SK-N-SH (cell line): Measurements from ENCODE around the gene KRT2. TPM values are rescaled to one million over a fixed set of nuclear protein-coding genes. Genes with fewer than 3 reads are reported as not detected.

ENCODE experiments used
- CTCF ChIA-PET: fragments of 300-600, 350-600 bp; formaldehyde crosslinking; extraction: SDS; loops from one replicate; lab custom pipeline; 2021; lab: Yijun Ruan, JAX
- POLR2A ChIA-PET: fragments of 350-600 bp; sonication (Branson Sonifier 250); formaldehyde crosslinking; extraction: SDS; loops from one replicate; lab custom pipeline; 2020; ENCODE audit warnings: antibody characterized with exemption, inconsistent platforms; lab: Yijun Ruan, JAX
- DNase-seq: peaks from one replicate; pipeline ENCODE4 v3.0.0; 2012
- H2AFZ ChIP-seq: fragments of 200-600 bp; sonication (generic); 2 replicates; pipeline ENCODE4 v1.8.1; 2016; ENCODE audit warnings: antibody characterized with exemption, mild to moderate bottlenecking, low read depth
- H3F3A ChIP-seq: fragments of 200-600 bp; sonication (generic); replicated peaks from 2 replicates; pipeline ENCODE3; 2016; ENCODE audit warnings: antibody characterized with exemption, mild to moderate bottlenecking; ENCODE audit not compliant: insufficient read depth
- H3K27ac ChIP-seq, 2 experiments: fragments of 200-500 bp in 1 of 2; fragments of 200-600 bp in 1 of 2; sonication (Bioruptor generic) in 1 of 2; sonication (generic), shearing (Covaris generic) in 1 of 2; 2 replicates each; pipeline versions ENCODE4 v1.5.1 to v1.6.1; 2014 to 2016; ENCODE audit warnings: low read depth in 2 of 2, inconsistent platforms in 1 of 2, low read length in 1 of 2, mild to moderate bottlenecking in 1 of 2, mixed read lengths in 1 of 2
- H3K27me3 ChIP-seq: fragments of 200-600 bp; sonication (generic), shearing (Covaris generic); 2 replicates; pipeline ENCODE4 v1.6.1; 2016; ENCODE audit warnings: mixed run types; ENCODE audit not compliant: insufficient read depth
- H3K36me3 ChIP-seq, 2 experiments: fragments of 200-500 bp in 1 of 2; fragments of 200-600 bp in 1 of 2; sonication (Bioruptor generic) in 1 of 2; sonication (generic) in 1 of 2; replicated peaks in 1 of 2; 2 replicates each; pipeline versions ENCODE3 to v1.5.1; 2014 to 2016; ENCODE audit warnings: low read length in 1 of 2, mild to moderate bottlenecking in 1 of 2; ENCODE audit not compliant: insufficient read depth in 2 of 2, control insufficient read depth in 1 of 2
- H3K4me1 ChIP-seq, 2 experiments: fragments of 200-500 bp in 1 of 2; fragments of 200-600 bp in 1 of 2; sonication (Bioruptor generic) in 1 of 2; sonication (generic), shearing (Covaris generic) in 1 of 2; 2 replicates each; pipeline versions ENCODE4 v1.5.1 to v1.6.1; 2014 to 2016; ENCODE audit warnings: low read depth in 1 of 2, low read length in 1 of 2, mixed run types in 1 of 2; ENCODE audit not compliant: insufficient read depth in 2 of 2, control insufficient read depth in 1 of 2
- H3K4me2 ChIP-seq: fragments of 200-600 bp; sonication (generic), shearing (Covaris generic); 2 replicates; pipeline ENCODE4 v1.6.1; 2017; ENCODE audit warnings: mixed run types
- H3K4me3 ChIP-seq, 2 experiments: fragments of 200-500 bp in 1 of 2; fragments of 200-600 bp in 1 of 2; sonication (Bioruptor generic) in 1 of 2; sonication (generic), shearing (Covaris generic) in 1 of 2; 2 replicates each; pipeline versions ENCODE4 v1.5.1 to v1.8.1; 2014 to 2016; ENCODE audit warnings: low read depth in 2 of 2, inconsistent platforms in 1 of 2, low read length in 1 of 2, mild to moderate bottlenecking in 1 of 2, mixed read lengths in 1 of 2, moderate library complexity in 1 of 2
- H3K79me2 ChIP-seq: fragments of 200-600 bp; sonication (generic); 2 replicates; pipeline ENCODE4 v1.8.1; 2017; ENCODE audit warnings: mild to moderate bottlenecking; ENCODE audit not compliant: insufficient read depth
- H3K9ac ChIP-seq: fragments of 200-600 bp; sonication (generic); 2 replicates; pipeline ENCODE4 v1.6.1; 2017; ENCODE audit warnings: mixed run types
- H3K9me2 ChIP-seq: fragments of 200-600 bp; sonication (generic); 2 replicates; pipeline ENCODE4 v1.6.1; 2017; ENCODE audit warnings: mixed run types
- H3K9me3 ChIP-seq: fragments of 200-600 bp; sonication (generic); 2 replicates; pipeline ENCODE4 v1.6.1; 2017; ENCODE audit warnings: mixed run types, mild to moderate bottlenecking, moderate library complexity
- H4K20me1 ChIP-seq: fragments of 200-600 bp; sonication (generic); 2 replicates; pipeline ENCODE4 v1.6.1; 2017; ENCODE audit warnings: mild to moderate bottlenecking, mixed run types; ENCODE audit not compliant: insufficient read depth
- EP300 ChIP-seq, 2 experiments: IDR thresholded peaks; 2 replicates each; pipeline versions ENCODE4 v1.4.0 to v1.6.1; 2012; ENCODE audit warnings: borderline replicate concordance in 1 of 2, low read depth in 1 of 2, low read length in 1 of 2
- EZH2phosphoT487 ChIP-seq: fragments of 200-600 bp; sonication (generic); IDR thresholded peaks from 2 replicates; pipeline ENCODE4 v1.6.1; 2017; ENCODE audit warnings: low read depth, mixed run types, mild to moderate bottlenecking, antibody characterized with exemption, moderate library complexity, borderline replicate concordance
- FOSL2 ChIP-seq: IDR thresholded peaks from 2 replicates; pipeline ENCODE4 v1.4.0; 2012; ENCODE audit warnings: low read depth, mild to moderate bottlenecking, moderate library complexity, borderline replicate concordance
- FOXJ3 ChIP-seq: sonication (generic); formaldehyde crosslinking; IDR thresholded peaks from 2 replicates; pipeline ENCODE4 v1.5.1; 2020; ENCODE audit warnings: mild to moderate bottlenecking, missing genetic modification reagents
- FOXM1 ChIP-seq: IDR thresholded peaks from 2 replicates; pipeline ENCODE4 v1.4.0; 2012; ENCODE audit warnings: low read depth, mild to moderate bottlenecking
- GATA2 ChIP-seq: sonication (generic); formaldehyde crosslinking; IDR thresholded peaks from 2 replicates; pipeline ENCODE4 v1.5.0; 2020; ENCODE audit warnings: mild to moderate bottlenecking, missing genetic modification reagents
- IRF3 ChIP-seq: fragments of 150-350 bp; IDR thresholded peaks from 2 replicates; pipeline ENCODE4 v1.6.1; 2016; ENCODE audit warnings: mild to moderate bottlenecking, low read depth, low read length
- MEF2A ChIP-seq: IDR thresholded peaks from 2 replicates; pipeline ENCODE4 v1.4.0; 2012; ENCODE audit warnings: low read depth, borderline replicate concordance
- MXI1 ChIP-seq: IDR thresholded peaks from 2 replicates; pipeline ENCODE4 v1.6.1; 2012; ENCODE audit warnings: mild to moderate bottlenecking, low read depth, low read length, improper control_type of control experiment
- NFIC ChIP-seq: IDR thresholded peaks from 2 replicates; pipeline ENCODE4 v1.4.0; 2012; ENCODE audit warnings: borderline replicate concordance
- NRF1 ChIP-seq: IDR thresholded peaks from 2 replicates; pipeline ENCODE4 v1.6.1; 2012; ENCODE audit warnings: low read depth, mild to moderate bottlenecking, low read length
- POLR2AphosphoS5 ChIP-seq: IDR thresholded peaks from 2 replicates; pipeline ENCODE4 v1.6.1; 2012; ENCODE audit warnings: low read depth, low read length
- RAD21 ChIP-seq: IDR thresholded peaks from 2 replicates; pipeline ENCODE4 v1.6.1; 2012; ENCODE audit warnings: mild to moderate bottlenecking, low read length
- RCOR1 ChIP-seq: fragments of 150-350 bp; IDR thresholded peaks from 2 replicates; pipeline ENCODE4 v1.6.1; 2017; ENCODE audit warnings: antibody characterized with exemption, low read length
- RFX5 ChIP-seq: IDR thresholded peaks from 2 replicates; pipeline ENCODE4 v1.6.1; 2012; ENCODE audit warnings: mild to moderate bottlenecking, improper control_type of control experiment, low read length
- RXRA ChIP-seq: IDR thresholded peaks from 2 replicates; pipeline ENCODE4 v1.4.0; 2012; ENCODE audit warnings: low read depth, mild to moderate bottlenecking, borderline replicate concordance
- SIN3A ChIP-seq: IDR thresholded peaks from 2 replicates; pipeline ENCODE4 v1.6.1; 2012; ENCODE audit warnings: low read depth, mild to moderate bottlenecking, low read length, moderate library complexity, borderline replicate concordance
- TAF1 ChIP-seq: IDR thresholded peaks from 2 replicates; pipeline ENCODE4 v1.6.1; 2012; ENCODE audit warnings: low read depth, mild to moderate bottlenecking, low read length, moderate library complexity, borderline replicate concordance
- USF1 ChIP-seq: IDR thresholded peaks from 2 replicates; pipeline ENCODE4 v1.4.0; 2012; ENCODE audit warnings: low read depth, borderline replicate concordance
- USF2 ChIP-seq: fragments of 150-350 bp; IDR thresholded peaks from 2 replicates; pipeline ENCODE4 v1.6.1; 2017; ENCODE audit warnings: antibody characterized with exemption, low read length, low read depth, borderline replicate concordance
- YY1 ChIP-seq: IDR thresholded peaks from 2 replicates; pipeline ENCODE4 v1.4.0; 2012; ENCODE audit warnings: low read depth, mild to moderate bottlenecking
- WGBS: methylation state at CpG from one replicate; pipeline ENCODE4 v1.1.6; 2017; ENCODE audit warnings: low lambda C conversion rate; 5-methylcytosine and 5-hydroxymethylcytosine counted together
- polyA plus RNA-seq, 3 experiments: library from polyadenylated mRNA; depleted of rRNA; stranded (reverse); fragments of >200 nt; gene quantifications; 2 replicates each; pipeline ENCODE4 v1.2.3, GENCODE V29; 2012
- TF ChIP-seq, protein P1 (sequence below): IDR thresholded peaks from 2 replicates; pipeline ENCODE4 v1.6.1; 2012; ENCODE audit warnings: mild to moderate bottlenecking, low read depth, low read length, moderate library complexity

KRT2 gene
- polyA plus RNA-seq, 1 of the 3 experiments (the other 2 are of a cell fraction): not detected

GRCh38 chr12:52650520-52651081 is 1.4 kb downstream of the KRT2 start:
- POLR2A ChIA-PET: no interaction called here
- Histone ChIP-seq H3K9me2 (no peaks in the 10 kb centered on the region), H3K4me3 (no peak overlapping the region), H3K9me3 (no peaks in the 10 kb centered on the region), H3K27me3 (peaks cover 33% of the 10 kb centered on the region), H3K9ac (no peak overlapping the region), H4K20me1 (no peaks in the 10 kb centered on the region), H3K36me3 (no peaks in the 10 kb centered on the region), H2AFZ (no peak overlapping the region), H3K4me1 (no peaks in the 10 kb centered on the region), H3K79me2 (no peaks in the 10 kb centered on the region), H3F3A (no peaks in the 10 kb centered on the region), H3K4me2 (no peak overlapping the region), H3K27ac (no peak overlapping the region)
- WGBS: 29% methylated on average over 10 of the region's 12 CpGs
- no peak for DNase-seq
- CTCF ChIA-PET: no interaction called here
- TF ChIP-seq FOSL2: no peak
- TF ChIP-seq USF1: no peak
- no peak for TF ChIP-seq MXI1
- no peak for TF ChIP-seq RXRA
- TF ChIP-seq TAF1: no peak
- no peak for TF ChIP-seq GATA2 (CRISPR knock-in tag)
- TF ChIP-seq, protein P1, sequence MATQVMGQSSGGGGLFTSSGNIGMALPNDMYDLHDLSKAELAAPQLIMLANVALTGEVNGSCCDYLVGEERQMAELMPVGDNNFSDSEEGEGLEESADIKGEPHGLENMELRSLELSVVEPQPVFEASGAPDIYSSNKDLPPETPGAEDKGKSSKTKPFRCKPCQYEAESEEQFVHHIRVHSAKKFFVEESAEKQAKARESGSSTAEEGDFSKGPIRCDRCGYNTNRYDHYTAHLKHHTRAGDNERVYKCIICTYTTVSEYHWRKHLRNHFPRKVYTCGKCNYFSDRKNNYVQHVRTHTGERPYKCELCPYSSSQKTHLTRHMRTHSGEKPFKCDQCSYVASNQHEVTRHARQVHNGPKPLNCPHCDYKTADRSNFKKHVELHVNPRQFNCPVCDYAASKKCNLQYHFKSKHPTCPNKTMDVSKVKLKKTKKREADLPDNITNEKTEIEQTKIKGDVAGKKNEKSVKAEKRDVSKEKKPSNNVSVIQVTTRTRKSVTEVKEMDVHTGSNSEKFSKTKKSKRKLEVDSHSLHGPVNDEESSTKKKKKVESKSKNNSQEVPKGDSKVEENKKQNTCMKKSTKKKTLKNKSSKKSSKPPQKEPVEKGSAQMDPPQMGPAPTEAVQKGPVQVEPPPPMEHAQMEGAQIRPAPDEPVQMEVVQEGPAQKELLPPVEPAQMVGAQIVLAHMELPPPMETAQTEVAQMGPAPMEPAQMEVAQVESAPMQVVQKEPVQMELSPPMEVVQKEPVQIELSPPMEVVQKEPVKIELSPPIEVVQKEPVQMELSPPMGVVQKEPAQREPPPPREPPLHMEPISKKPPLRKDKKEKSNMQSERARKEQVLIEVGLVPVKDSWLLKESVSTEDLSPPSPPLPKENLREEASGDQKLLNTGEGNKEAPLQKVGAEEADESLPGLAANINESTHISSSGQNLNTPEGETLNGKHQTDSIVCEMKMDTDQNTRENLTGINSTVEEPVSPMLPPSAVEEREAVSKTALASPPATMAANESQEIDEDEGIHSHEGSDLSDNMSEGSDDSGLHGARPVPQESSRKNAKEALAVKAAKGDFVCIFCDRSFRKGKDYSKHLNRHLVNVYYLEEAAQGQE: no peak
- TF ChIP-seq FOXM1: no peak

DNA sequence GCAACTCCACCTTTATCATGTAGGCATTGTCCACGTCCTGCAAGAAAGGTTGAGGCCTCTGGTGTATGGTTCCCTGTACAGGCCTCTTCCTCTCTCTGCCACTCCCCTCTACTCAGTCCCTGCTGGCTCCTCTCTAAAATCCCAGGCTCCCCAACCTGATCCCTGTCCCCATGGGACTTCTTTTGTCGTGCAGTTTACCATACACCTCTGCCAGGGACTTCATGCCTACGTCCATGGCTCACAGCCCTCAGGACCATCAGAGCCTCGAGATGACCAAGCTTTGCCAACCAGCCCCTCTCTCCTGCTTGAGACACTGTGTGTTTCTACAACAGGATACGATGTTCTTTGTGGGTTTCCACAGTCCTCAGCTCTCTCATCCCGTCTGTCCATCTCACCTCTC is 2.9 kb downstream of the KRT2 start:
- H3K9me2 ChIP-seq: no peaks in the 10 kb centered on the region
- no peak for DNase-seq
- no peaks in the 10 kb centered on the region for H3K9me3 ChIP-seq
- CTCF ChIA-PET: no interaction called here
- no peaks in the 10 kb centered on the region for H3K4me1 ChIP-seq
- no peak overlapping the region for H3K27ac ChIP-seq
- POLR2A ChIA-PET: no interaction called here
- H3K4me2 ChIP-seq: no peak overlapping the region
- H2AFZ ChIP-seq: no peak overlapping the region
- no peaks in the 10 kb centered on the region for H3F3A ChIP-seq
- no peaks in the 10 kb centered on the region for H3K36me3 ChIP-seq
- no peak overlapping the region for H3K4me3 ChIP-seq
- WGBS: 5% methylated on average over 6 of the region's 6 CpGs
- H3K27me3 ChIP-seq: peaks cover 48% of the 10 kb centered on the region
- H3K9ac ChIP-seq: no peak overlapping the region
- H3K79me2 ChIP-seq: no peaks in the 10 kb centered on the region
- no peaks in the 10 kb centered on the region for H4K20me1 ChIP-seq
- TF ChIP-seq FOXJ3 (CRISPR knock-in tag): no peak
- no peak for TF ChIP-seq NRF1
- no peak for TF ChIP-seq USF2
- no peak for TF ChIP-seq TAF1
- no peak for TF ChIP-seq POLR2AphosphoS5
- TF ChIP-seq MEF2A: no peak
- TF ChIP-seq NFIC: no peak
- no peak for TF ChIP-seq IRF3
- TF ChIP-seq EZH2phosphoT487: no peak
- no peak for TF ChIP-seq RFX5
- no peak for TF ChIP-seq EP300 (IDR thresholded peaks at IDR 0.05; ENCODE audit: borderline replicate concordance in 1 of 2, low read depth in 1 of 2, low read length in 1 of 2)
- TF ChIP-seq RAD21: no peak
- TF ChIP-seq YY1: no peak
- TF ChIP-seq RCOR1: no peak
- no peak for TF ChIP-seq SIN3A
